ENCODE data around the gene SMYD3.

DNA sequence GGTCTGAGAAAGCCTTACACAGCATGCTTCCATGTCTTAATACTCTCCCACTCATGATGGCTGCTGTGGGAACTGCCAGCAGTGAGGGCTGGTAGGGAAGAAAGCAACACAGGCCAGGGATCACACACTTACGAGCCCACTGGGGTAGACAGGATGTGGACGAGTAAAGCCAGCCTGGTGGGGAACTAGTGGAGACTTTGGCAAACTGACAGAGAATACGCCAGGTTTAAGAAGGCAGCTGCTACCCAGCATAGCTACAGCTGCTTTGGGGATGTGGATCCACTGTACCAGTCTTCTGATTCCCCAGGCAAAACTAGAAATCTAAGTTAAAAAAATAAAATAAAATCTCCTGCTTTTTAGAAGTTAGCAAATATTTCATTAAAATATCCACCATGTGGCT is 664.0 kb downstream of the SMYD3 start:
- TF ChIP-seq, protein P1, sequence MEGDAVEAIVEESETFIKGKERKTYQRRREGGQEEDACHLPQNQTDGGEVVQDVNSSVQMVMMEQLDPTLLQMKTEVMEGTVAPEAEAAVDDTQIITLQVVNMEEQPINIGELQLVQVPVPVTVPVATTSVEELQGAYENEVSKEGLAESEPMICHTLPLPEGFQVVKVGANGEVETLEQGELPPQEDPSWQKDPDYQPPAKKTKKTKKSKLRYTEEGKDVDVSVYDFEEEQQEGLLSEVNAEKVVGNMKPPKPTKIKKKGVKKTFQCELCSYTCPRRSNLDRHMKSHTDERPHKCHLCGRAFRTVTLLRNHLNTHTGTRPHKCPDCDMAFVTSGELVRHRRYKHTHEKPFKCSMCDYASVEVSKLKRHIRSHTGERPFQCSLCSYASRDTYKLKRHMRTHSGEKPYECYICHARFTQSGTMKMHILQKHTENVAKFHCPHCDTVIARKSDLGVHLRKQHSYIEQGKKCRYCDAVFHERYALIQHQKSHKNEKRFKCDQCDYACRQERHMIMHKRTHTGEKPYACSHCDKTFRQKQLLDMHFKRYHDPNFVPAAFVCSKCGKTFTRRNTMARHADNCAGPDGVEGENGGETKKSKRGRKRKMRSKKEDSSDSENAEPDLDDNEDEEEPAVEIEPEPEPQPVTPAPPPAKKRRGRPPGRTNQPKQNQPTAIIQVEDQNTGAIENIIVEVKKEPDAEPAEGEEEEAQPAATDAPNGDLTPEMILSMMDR (IDR thresholded peaks at IDR 0.05): no peak
- no peak for TF ChIP-seq POLR2A (IDR thresholded peaks at IDR 0.05)
